Endometrial microvascular endothelial cells (primary cell): ENCODE results near the gene ARL6IP5. TPM values are rescaled to one million over a fixed set of nuclear protein-coding genes. Genes with fewer than 3 reads are reported as not detected.

ENCODE experiments used
- in situ Hi-C: cut with HindIII; loops from 2 replicates; pipeline ENCODE4 v1.10.0; 2017; ENCODE audit warnings: low sequenced_read_pairs, low pct_unique_long_range_greater_than_20kb; ENCODE audit errors: inconsistent ontology term
- total RNA-seq: library from RNA; depleted of rRNA; stranded (reverse); fragments of >200 nt; gene quantifications from one replicate; pipeline ENCODE4 v1.2.3, GENCODE V29; 2015; ENCODE audit errors: inconsistent ontology term

ARL6IP5 gene
- 135 TPM for total RNA-seq

- in situ Hi-C loops = loop anchor here (10.0 kb wide), 1 partner anchor 80 kb away; no protein-coding TSS in a partner anchor
Measured at GRCh38 chr3:69084326-69085167, at the start of gene ARL6IP5. Gene ARL6IP5 (plus strand): TSS chr3:69084937. CDS start chr3:69085048, 111 bp downstream.

GRCh38 chr3:69044608-69045007, 40.1 kb upstream of the ARL6IP5 start:
- in situ Hi-C loops = no loop called here

- in situ Hi-C loops = no loop called here
Measured at GRCh38 chr3:69048990-69049389, 35.7 kb upstream of the ARL6IP5 start.

- in situ Hi-C loops = no loop called here
Measured at GRCh38 chr3:69051756-69052471, 32.8 kb upstream of the ARL6IP5 start, which contains the start of gene TMF1. Gene TMF1 (minus strand): TSS chr3:69052333. CDS start chr3:69052086, 247 bp downstream.

- in situ Hi-C loops = no loop called here
Measured at GRCh38 chr3:69052472-69052898, 32.3 kb upstream of the ARL6IP5 start.

GRCh38 chr3:69058180-69058946, 26.4 kb upstream of the ARL6IP5 start:
- in situ Hi-C loops = no loop called here

- in situ Hi-C loops = no loop called here
Measured at GRCh38 chr3:69058947-69059224, 25.9 kb upstream of the ARL6IP5 start.

- in situ Hi-C loops = no loop called here
Measured at GRCh38 chr3:69059688-69060087, 25.0 kb upstream of the ARL6IP5 start.

- in situ Hi-C loops = no loop called here
Measured at GRCh38 chr3:69063636-69064035, 21.1 kb upstream of the ARL6IP5 start.

GRCh38 chr3:69065318-69065964, 19.3 kb upstream of the ARL6IP5 start:
- in situ Hi-C loops = no loop called here

- in situ Hi-C loops = no loop called here
Measured at GRCh38 chr3:69066121-69066520, 18.6 kb upstream of the ARL6IP5 start.

- in situ Hi-C loops = no loop called here
Measured at GRCh38 chr3:69072928-69073327, 11.8 kb upstream of the ARL6IP5 start.

GRCh38 chr3:69079269-69080159, 5.2 kb upstream of the ARL6IP5 start:
- in situ Hi-C loops = loop anchor here (10.0 kb wide), 1 partner anchor 85 kb away; no protein-coding TSS in a partner anchor

- in situ Hi-C loops = loop anchor here (10.0 kb wide), 1 partner anchor 84 kb away; no protein-coding TSS in a partner anchor
Measured at GRCh38 chr3:69080233-69080920, 4.4 kb upstream of the ARL6IP5 start, which contains the start of gene UBA3. Gene UBA3 (minus strand): TSS chr3:69080365. CDS start chr3:69080353, 12 bp downstream.

GRCh38 chr3:69081583-69082262, 3.0 kb upstream of the ARL6IP5 start:
- in situ Hi-C loops = loop anchor here (10.0 kb wide), 1 partner anchor 83 kb away; no protein-coding TSS in a partner anchor

GRCh38 chr3:69082361-69082760, 2.4 kb upstream of the ARL6IP5 start:
- in situ Hi-C loops = loop anchor here (10.0 kb wide), 1 partner anchor 82 kb away; no protein-coding TSS in a partner anchor
